Ovary (tissue), 9 donors: ENCODE data around the gene SGTB. TPM values are rescaled to one million over a fixed set of nuclear protein-coding genes. Genes with fewer than 3 reads are reported as not detected.

Experiments used
- DNase-seq, 5 donors: peaks; one replicate each; pipeline ENCODE4 v3.0.0-alpha.2; 2019 to 2020
- H3K27ac ChIP-seq, 2 donors: fragments of 200-600 bp; one replicate each; pipeline versions ENCODE4 v1.5.1 to v1.8.0; 2019 to 2022
- H3K27me3 ChIP-seq: fragments of 200-600 bp; one replicate; pipeline ENCODE4 v1.8.0; 2022
- H3K36me3 ChIP-seq: fragments of 200-600 bp; sonication (generic); one replicate; pipeline ENCODE4 v1.5.1; 2019
- H3K4me1 ChIP-seq: one replicate; pipeline ENCODE4 v1.8.1; 2013; ENCODE audit warnings: mild to moderate bottlenecking, moderate library complexity; ENCODE audit not compliant: insufficient read depth
- H3K4me3 ChIP-seq: fragments of 200-600 bp; sonication (generic); one replicate; pipeline ENCODE4 v1.5.1; 2017
- H3K9me3 ChIP-seq, 2 donors: fragments of 200-600 bp in 1 of 2; sonication (generic) in 1 of 2; one replicate each; pipeline versions ENCODE4 v1.5.1 to v1.8.1; 2013 to 2019; ENCODE audit warnings: mild to moderate bottlenecking in 1 of 2, moderate library complexity in 1 of 2
- EP300 ChIP-seq: sonication (generic); formaldehyde crosslinking; IDR thresholded peaks from one replicate; pipeline ENCODE4 v1.6.1; 2017; ENCODE audit warnings: antibody characterized with exemption
- POLR2A ChIP-seq: fragments of 450-650 bp; IDR thresholded peaks from one replicate; pipeline ENCODE4 v1.6.1; 2017; ENCODE audit warnings: antibody characterized with exemption, mild to moderate bottlenecking, moderate library complexity
- WGBS, 3 donors: extraction: QIAGEN DNeasy Blood & Tissue Kit in 1 of 3; methylation state at CpG; one replicate each; pipeline versions ENCODE4 v1.1.5 to v1.1.7; 2013 to 2017; 5-methylcytosine and 5-hydroxymethylcytosine counted together
- intact Hi-C, 4 donors: fragments of 100-400 bp; cut with DNase I; formaldehyde crosslinking; loops; one replicate each; pipeline versions ENCODE4 v1.11.0 to v1.15.1; 2022 to 2023
- polyA plus RNA-seq, 2 donors: library from polyadenylated mRNA; stranded (reverse); fragments of 200-250 nt in 1 of 2; fragments of 350-450 nt in 1 of 2; fragmentation: Illumina TruSeq in 1 of 2; extraction: RNeasy Lipid Tissue Mini Kit (QIAGEN cat#74804) in 1 of 2; gene quantifications; one replicate each; pipeline ENCODE4 v1.2.3, GENCODE V29; 2013 to 2014
- total RNA-seq, 7 donors: library from RNA; depleted of rRNA in 2 of 7; stranded (reverse); fragments of >200 nt in 2 of 7; fragmentation: NEBNext Ultra II Directional in 3 of 7; extraction: Animal tissue kit (Norgen Biotek cat#: 25700) in 3 of 7; gene quantifications; one replicate each; pipeline versions ENCODE4 v1.1.0 to v1.2.4, GENCODE V29; 2016 to 2023
- TF ChIP-seq, protein P1 (sequence below), 3 donors: fragments of 450-650 bp in 2 of 3; fragments of 200-600 bp in 1 of 3; IDR thresholded peaks; one replicate each; pipeline versions ENCODE4 v1.5.1 to v1.8.0; 2016 to 2022; ENCODE audit warnings: antibody characterized with exemption in 3 of 3, mild to moderate bottlenecking in 1 of 3
- donor health status: DM: no; HTN: no; CAD: no; lungs with moderate emphysema.
- donor health status: DM: no; HTN: no; CAD: no.
- donor health status: Bipolar disorder and iron deficiency.
- donor health status: DM: yes; HTN: yes; CAD: no.
- donor health status: DM: no; HTN: no; CAD: no.
- donor health status: DM: yes; HTN: yes; CAD: no.

The SGTB gene
- total and polyA plus RNA-seq, 9 donors: 2.6 to 9.9 (median 7.1) TPM

DNA sequence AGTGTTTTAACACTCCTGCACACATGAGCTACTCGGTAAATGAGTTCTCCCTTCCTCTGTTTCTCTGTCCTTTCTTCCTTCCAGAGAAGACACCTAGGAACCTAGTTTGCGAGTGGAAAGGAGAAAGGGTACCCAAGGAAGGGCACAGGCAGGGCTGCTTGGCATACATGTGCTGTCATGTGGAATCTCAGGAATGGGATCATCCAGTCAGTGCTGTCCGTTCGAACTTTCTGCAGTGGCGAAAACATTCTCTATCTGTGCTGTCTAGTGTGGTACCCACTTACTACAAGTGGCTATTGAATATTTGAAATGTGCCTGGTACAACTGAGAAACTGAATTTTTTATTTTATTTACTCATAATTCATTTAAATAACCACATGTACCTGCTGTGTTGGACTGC is 28.0 kb upstream of the SGTB start:
- intact Hi-C loops: no loop called here
- Histone ChIP-seq H3K27ac (no peak overlapping the region), H3K36me3 (no peaks in the 10 kb centered on the region), H3K4me1 (peaks cover 2% of the 10 kb centered on the region), H3K4me3 (no peak overlapping the region), H3K9me3 (no peaks in the 10 kb centered on the region), H3K27me3 (no peaks in the 10 kb centered on the region)
- no peak for TF ChIP-seq EP300
- TF ChIP-seq POLR2A: no peak
- TF ChIP-seq, protein P1, sequence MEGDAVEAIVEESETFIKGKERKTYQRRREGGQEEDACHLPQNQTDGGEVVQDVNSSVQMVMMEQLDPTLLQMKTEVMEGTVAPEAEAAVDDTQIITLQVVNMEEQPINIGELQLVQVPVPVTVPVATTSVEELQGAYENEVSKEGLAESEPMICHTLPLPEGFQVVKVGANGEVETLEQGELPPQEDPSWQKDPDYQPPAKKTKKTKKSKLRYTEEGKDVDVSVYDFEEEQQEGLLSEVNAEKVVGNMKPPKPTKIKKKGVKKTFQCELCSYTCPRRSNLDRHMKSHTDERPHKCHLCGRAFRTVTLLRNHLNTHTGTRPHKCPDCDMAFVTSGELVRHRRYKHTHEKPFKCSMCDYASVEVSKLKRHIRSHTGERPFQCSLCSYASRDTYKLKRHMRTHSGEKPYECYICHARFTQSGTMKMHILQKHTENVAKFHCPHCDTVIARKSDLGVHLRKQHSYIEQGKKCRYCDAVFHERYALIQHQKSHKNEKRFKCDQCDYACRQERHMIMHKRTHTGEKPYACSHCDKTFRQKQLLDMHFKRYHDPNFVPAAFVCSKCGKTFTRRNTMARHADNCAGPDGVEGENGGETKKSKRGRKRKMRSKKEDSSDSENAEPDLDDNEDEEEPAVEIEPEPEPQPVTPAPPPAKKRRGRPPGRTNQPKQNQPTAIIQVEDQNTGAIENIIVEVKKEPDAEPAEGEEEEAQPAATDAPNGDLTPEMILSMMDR (IDR thresholded peaks at IDR 0.05): no peak
- DNase-seq: no peak
- 85 to 93% (median 87%) methylated on average over 5 of the region's 5 CpGs for WGBS, 3 donors

DNA sequence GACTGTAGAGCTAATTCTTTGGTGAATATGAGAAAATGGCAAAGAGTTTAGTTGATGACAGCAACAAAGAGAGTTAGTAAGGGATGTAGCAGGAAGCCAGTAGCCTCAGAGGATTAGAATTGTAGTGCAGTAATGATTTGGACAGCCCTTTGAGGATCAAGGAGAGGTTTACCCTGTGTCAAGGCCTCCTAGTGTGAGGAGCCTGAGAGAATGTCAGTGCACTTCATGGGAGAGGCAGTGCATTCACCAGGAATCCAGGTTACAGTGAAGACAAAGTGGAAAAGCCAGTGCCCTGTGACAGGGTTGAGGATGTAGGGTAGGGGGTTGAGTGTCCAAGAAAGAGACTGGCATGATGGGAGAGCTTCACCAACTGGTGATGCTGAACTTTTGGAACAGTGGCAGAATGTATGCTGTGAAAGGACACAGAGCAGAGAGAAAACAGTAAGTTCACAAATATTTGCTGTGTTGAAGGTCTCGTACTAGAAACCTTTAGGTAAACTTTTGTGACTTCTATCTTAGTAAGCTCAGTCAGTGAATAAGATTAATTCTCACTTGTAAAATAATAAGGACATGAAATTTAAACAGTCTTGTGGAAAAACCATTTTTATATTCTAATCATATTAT is 27.4 kb upstream of the SGTB start:
- H3K4me1 ChIP-seq: peaks cover 2% of the 10 kb centered on the region
- no peaks in the 10 kb centered on the region for H3K9me3 ChIP-seq
- no peaks in the 10 kb centered on the region for H3K27me3 ChIP-seq
- DNase-seq: no peak
- no peak overlapping the region for H3K27ac ChIP-seq
- H3K36me3 ChIP-seq: no peaks in the 10 kb centered on the region
- TF ChIP-seq POLR2A: no peak
- intact Hi-C loops: no loop called here
- no peak overlapping the region for H3K4me3 ChIP-seq
- whole genome bisulfite sequencing, 3 donors: 96 to 98% (median 97%) methylated on average over 1 of the region's 1 CpG

DNA sequence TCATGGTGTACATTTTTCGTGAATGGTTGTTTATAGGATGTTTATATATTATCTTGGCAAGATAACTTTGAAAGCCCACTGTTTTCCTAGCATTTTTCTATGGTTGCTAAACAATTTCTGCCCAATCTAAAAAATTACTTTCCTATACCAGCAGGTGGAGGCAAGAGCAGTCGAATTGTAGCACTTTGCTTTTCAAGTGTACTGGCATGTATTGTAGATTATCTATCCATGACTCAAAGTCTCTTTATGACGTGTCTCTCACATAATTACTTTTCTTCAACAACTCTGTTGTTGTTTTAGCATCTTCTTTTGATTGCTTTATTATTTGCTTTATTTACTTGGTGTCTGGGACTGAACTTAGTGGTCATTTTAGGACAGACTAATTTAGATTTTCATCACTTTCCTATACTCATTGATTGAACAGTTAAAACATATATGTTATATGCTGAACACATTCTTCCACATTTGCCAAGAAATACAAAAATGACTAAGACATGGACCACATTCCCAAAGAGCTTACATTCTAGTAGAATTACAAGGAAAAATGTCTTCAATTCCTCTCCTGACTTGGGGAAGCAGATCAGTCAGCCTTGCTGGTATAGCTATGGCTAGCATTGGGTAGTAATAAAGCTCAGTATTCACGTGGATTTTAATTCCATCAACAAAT is 20.8 kb upstream of the SGTB start:
- H3K4me1 ChIP-seq: no peaks in the 10 kb centered on the region
- WGBS, 3 donors: 9 to 15% (median 13%) methylated on average over 4 of the region's 4 CpGs
- intact Hi-C loops: no loop called here
- TF ChIP-seq EP300: no peak
- TF ChIP-seq, protein P1 (IDR thresholded peaks at IDR 0.05): peak in 2 of 3 donors; percentile 28 to 51
- no peak for TF ChIP-seq POLR2A
- no peaks in the 10 kb centered on the region for H3K36me3 ChIP-seq
- DNase-seq: no peak
- no peak overlapping the region for H3K27ac ChIP-seq
- no peak overlapping the region for H3K4me3 ChIP-seq
- H3K27me3 ChIP-seq: no peaks in the 10 kb centered on the region
- H3K9me3 ChIP-seq: no peaks in the 10 kb centered on the region

GRCh38 chr5:65739162-65739561 is 17.3 kb upstream of the SGTB start:
- no peak for DNase-seq
- no peak for TF ChIP-seq EP300
- TF ChIP-seq, protein P1 (IDR thresholded peaks at IDR 0.05): no peak
- no peak for TF ChIP-seq POLR2A
- no peak overlapping the region for H3K4me3 ChIP-seq
- intact Hi-C loops: no loop called here
- H3K36me3 ChIP-seq: no peaks in the 10 kb centered on the region
- no peaks in the 10 kb centered on the region for H3K27me3 ChIP-seq
- no peaks in the 10 kb centered on the region for H3K4me1 ChIP-seq
- H3K27ac ChIP-seq: no peak overlapping the region
- no peaks in the 10 kb centered on the region for H3K9me3 ChIP-seq

- Histone ChIP-seq H3K27ac (no peak overlapping the region), H3K4me3 (no peak overlapping the region), H3K4me1 (no peaks in the 10 kb centered on the region), H3K27me3 (no peaks in the 10 kb centered on the region), H3K9me3 (no peaks in the 10 kb centered on the region), H3K36me3 (no peaks in the 10 kb centered on the region)
- DNase-seq: no peak
- intact Hi-C loops: no loop called here
- WGBS, 3 donors: 79 to 94% (median 83%) methylated on average over 4 of the region's 4 CpGs
- TF ChIP-seq EP300: no peak
- TF ChIP-seq, protein P1 (IDR thresholded peaks at IDR 0.05): no peak
- TF ChIP-seq POLR2A: no peak
These were observed 16.4 kb upstream of the SGTB start for GRCh38 chr5:65738305-65738704.
